LHCN-M2 (cell line): ENCODE data around the gene B4GALT1. TPM values are rescaled to one million over a fixed set of nuclear protein-coding genes. Genes with fewer than 3 reads are reported as not detected.

Experiments
- DNase-seq: peaks from one replicate; pipeline ENCODE4 v3.0.0-alpha.2; 2012; ENCODE audit warnings: low read depth
- total RNA-seq: library from RNA; depleted of rRNA; stranded (reverse); fragments of >200 nt; gene quantifications from 2 replicates; pipeline ENCODE4 v1.2.3, GENCODE V29; 2014

The B4GALT1 gene
- total RNA-seq, 1 experiment from 2014 or later = 34.8 TPM

GRCh38 chr9:33124751-33125381, 42.3 kb downstream of the B4GALT1 start:
- DNase-seq = no peak

- DNase-seq = no peak
These were observed 43.1 kb downstream of the B4GALT1 start for GRCh38 chr9:33124046-33124445.

- DNase-seq = no peak
These were observed 43.6 kb downstream of the B4GALT1 start for GRCh38 chr9:33123407-33124031.

- no peak for DNase-seq
These were observed 46.5 kb downstream of the B4GALT1 start for GRCh38 chr9:33120620-33121019.

GRCh38 chr9:33117796-33118195, 49.3 kb downstream of the B4GALT1 start:
- no peak for DNase-seq

- peak; percentile 80 for DNase-seq
These were observed 49.8 kb downstream of the B4GALT1 start for GRCh38 chr9:33117306-33117705.

- no peak for DNase-seq
These were observed 50.3 kb downstream of the B4GALT1 start for GRCh38 chr9:33116860-33117259.

GRCh38 chr9:33114746-33115145, 52.4 kb downstream of the B4GALT1 start:
- no peak for DNase-seq

- no peak for DNase-seq
These were observed 53.2 kb downstream of the B4GALT1 start for GRCh38 chr9:33113799-33114547.

GRCh38 chr9:33112094-33112493, 55.0 kb downstream of the B4GALT1 start:
- DNase-seq = no peak

GRCh38 chr9:33111631-33112030, 55.5 kb downstream of the B4GALT1 start:
- DNase-seq = no peak

- DNase-seq = no peak
These were observed 56.5 kb downstream of the B4GALT1 start for GRCh38 chr9:33110686-33111085.

GRCh38 chr9:33109850-33110595, 57.1 kb downstream of the B4GALT1 start:
- no peak for DNase-seq

- no peak for DNase-seq
These were observed 58.0 kb downstream of the B4GALT1 start for GRCh38 chr9:33109097-33109496.

GRCh38 chr9:33108472-33108871, 58.7 kb downstream of the B4GALT1 start:
- DNase-seq = no peak

GRCh38 chr9:33107762-33108161, 59.4 kb downstream of the B4GALT1 start:
- DNase-seq = no peak

- DNase-seq = peak; percentile 86
These were observed 60.1 kb downstream of the B4GALT1 start for GRCh38 chr9:33106827-33107621.

GRCh38 chr9:33106372-33106771, 60.8 kb downstream of the B4GALT1 start:
- DNase-seq = no peak

- DNase-seq = peak; percentile 42
These were observed 61.2 kb downstream of the B4GALT1 start for GRCh38 chr9:33105959-33106358.

GRCh38 chr9:33105504-33105903, 61.6 kb downstream of the B4GALT1 start:
- no peak for DNase-seq

- DNase-seq = no peak
These were observed 62.7 kb downstream of the B4GALT1 start for GRCh38 chr9:33104401-33104800.
